ENCODE measurements around the gene WDFY3.

WDFY3 gene

GRCh38 chr4:84901740-84902281 is 64.7 kb downstream of the WDFY3 start:
- DNase-seq = no peak

- no peak for DNase-seq
These were observed 65.3 kb downstream of the WDFY3 start for GRCh38 chr4:84901173-84901572.

GRCh38 chr4:84899616-84900015 is 66.9 kb downstream of the WDFY3 start:
- DNase-seq = no peak

GRCh38 chr4:84897516-84897915 is 69.0 kb downstream of the WDFY3 start:
- DNase-seq = no peak

- no peak for DNase-seq
These were observed 71.2 kb downstream of the WDFY3 start for GRCh38 chr4:84895283-84895682.

GRCh38 chr4:84894621-84895020 is 71.9 kb downstream of the WDFY3 start:
- DNase-seq = no peak

- DNase-seq = no peak
These were observed 73.5 kb downstream of the WDFY3 start for GRCh38 chr4:84892950-84893349.

- no peak for DNase-seq
These were observed 78.7 kb downstream of the WDFY3 start for GRCh38 chr4:84887824-84888223.

GRCh38 chr4:84879651-84880200 is 86.8 kb downstream of the WDFY3 start:
- peak; percentile 29 for DNase-seq

GRCh38 chr4:84878546-84878945 is 87.9 kb downstream of the WDFY3 start:
- peak; percentile 32 for DNase-seq

GRCh38 chr4:84878090-84878489 is 88.4 kb downstream of the WDFY3 start:
- peak; percentile 86 for DNase-seq

- peak; percentile 46 for DNase-seq
These were observed 89.2 kb downstream of the WDFY3 start for GRCh38 chr4:84877051-84877833.

GRCh38 chr4:84875636-84876371 is 90.7 kb downstream of the WDFY3 start:
- DNase-seq = no peak

GRCh38 chr4:84874619-84875018 is 91.9 kb downstream of the WDFY3 start:
- DNase-seq = no peak

- DNase-seq = peak; percentile 21
These were observed 95.9 kb downstream of the WDFY3 start for GRCh38 chr4:84870398-84871163.

GRCh38 chr4:84866295-84866694 is 100.2 kb downstream of the WDFY3 start:
- DNase-seq = no peak

- DNase-seq = no peak
These were observed 100.9 kb downstream of the WDFY3 start for GRCh38 chr4:84865600-84865999.

GRCh38 chr4:84862064-84862463 is 104.4 kb downstream of the WDFY3 start:
- DNase-seq = no peak

- no peak for DNase-seq
These were observed 109.2 kb downstream of the WDFY3 start for GRCh38 chr4:84857296-84857695.

- no peak for DNase-seq
These were observed 109.9 kb downstream of the WDFY3 start for GRCh38 chr4:84856468-84857049.

- DNase-seq = no peak
These were observed 110.7 kb downstream of the WDFY3 start for GRCh38 chr4:84855774-84856173.

GRCh38 chr4:84852081-84852480 is 114.4 kb downstream of the WDFY3 start:
- DNase-seq = peak; percentile 26
